Thymus (tissue), 11 donors: ENCODE data around the gene SEPTIN10. TPM values are rescaled to one million over a fixed set of nuclear protein-coding genes. Genes with fewer than 3 reads are reported as not detected.
"Not testable (repeated sequence)": the region's sequence is repeated elsewhere in the genome, so short reads cannot be mapped to it uniquely, and the experiment has no call there.

ENCODE experiments used
- DNase-seq, 9 donors: peaks; one replicate each; pipeline ENCODE4 v3.0.0-alpha.2; 2013; ENCODE audit warnings: low spot score in 9 of 9, low read depth in 6 of 9, missing footprints in 1 of 9
- H3K27ac ChIP-seq, 2 donors: one replicate each; pipeline ENCODE4 v1.5.1; 2013; ENCODE audit warnings: control low read depth in 1 of 2, low read depth in 1 of 2, low read length in 1 of 2, mild to moderate bottlenecking in 1 of 2, moderate library complexity in 1 of 2
- H3K27me3 ChIP-seq, 2 donors: one replicate each; pipeline ENCODE4 v1.5.1; 2013; ENCODE audit warnings: low read length in 1 of 2; ENCODE audit not compliant: control insufficient read depth in 2 of 2, insufficient read depth in 1 of 2
- H3K36me3 ChIP-seq, 2 donors: one replicate each; pipeline ENCODE4 v1.5.1; 2013; ENCODE audit warnings: low read length in 1 of 2, mild to moderate bottlenecking in 1 of 2, moderate library complexity in 1 of 2; ENCODE audit not compliant: control insufficient read depth in 2 of 2, insufficient read depth in 2 of 2
- H3K4me1 ChIP-seq, 2 donors: one replicate each; pipeline ENCODE4 v1.5.1; 2013; ENCODE audit warnings: low read length in 2 of 2; ENCODE audit not compliant: control insufficient read depth in 2 of 2, insufficient read depth in 2 of 2
- H3K4me3 ChIP-seq, 2 donors: one replicate each; pipeline ENCODE4 v1.5.1; 2013; ENCODE audit warnings: low read length in 2 of 2, control low read depth in 1 of 2, mild to moderate bottlenecking in 1 of 2
- H3K9me3 ChIP-seq, 2 donors: one replicate each; pipeline ENCODE4 v1.5.1; 2013; ENCODE audit warnings: low read length in 1 of 2, mild to moderate bottlenecking in 1 of 2; ENCODE audit not compliant: control insufficient read depth in 2 of 2, insufficient read depth in 1 of 2
- WGBS: extraction: QIAGEN DNeasy Blood & Tissue Kit; methylation state at CpG from one replicate; pipeline ENCODE4 v1.1.7; 2013; 5-methylcytosine and 5-hydroxymethylcytosine counted together
- polyA plus RNA-seq: library from polyadenylated mRNA; stranded (reverse); fragments of 200-250 nt; gene quantifications from one replicate; pipeline ENCODE4 v1.2.3, GENCODE V29; 2013
- total RNA-seq: library from RNA; stranded (reverse); fragments of 120-200 nt; gene quantifications from one replicate; pipeline ENCODE4 v1.2.4, GENCODE V29; 2013
- donor health status: healthy.

The SEPTIN10 gene
- total and polyA plus RNA-seq, 2 donors = 27.3 to 42.4 TPM

GRCh38 chr2:109542384-109542783, 71.4 kb downstream of the SEPTIN10 start:
- no peaks in the 10 kb centered on the region for H3K4me1 ChIP-seq
- H3K27me3 ChIP-seq = peaks cover 0 to 5% of the 10 kb centered on the region in 2 donors
- no peak overlapping the region for H3K27ac ChIP-seq
- DNase-seq = no peak
- WGBS = 93% methylated on average over 6 of the region's 6 CpGs
- H3K36me3 ChIP-seq = no peaks in the 10 kb centered on the region
- no peak overlapping the region for H3K4me3 ChIP-seq
- no peaks in the 10 kb centered on the region for H3K9me3 ChIP-seq

GRCh38 chr2:109538546-109538945, 75.2 kb downstream of the SEPTIN10 start:
- no peak overlapping the region for H3K4me3 ChIP-seq
- no peaks in the 10 kb centered on the region for H3K9me3 ChIP-seq
- no peak for DNase-seq
- no peaks in the 10 kb centered on the region for H3K4me1 ChIP-seq
- H3K36me3 ChIP-seq = no peaks in the 10 kb centered on the region
- WGBS = 93% methylated on average over 8 of the region's 8 CpGs
- peaks cover 0 to 2% of the 10 kb centered on the region in 2 donors for H3K27me3 ChIP-seq
- no peak overlapping the region for H3K27ac ChIP-seq

- Histone ChIP-seq H3K36me3 (no peaks in the 10 kb centered on the region), H3K27me3 (peaks cover 0 to 2% of the 10 kb centered on the region in 2 donors), H3K27ac (no peak overlapping the region), H3K9me3 (no peaks in the 10 kb centered on the region), H3K4me1 (no peaks in the 10 kb centered on the region), H3K4me3 (no peak overlapping the region)
- no peak for DNase-seq
- 95% methylated on average over 10 of the region's 10 CpGs for WGBS
Observed at GRCh38 chr2:109537565-109538222, 76.1 kb downstream of the SEPTIN10 start.

- H3K36me3 ChIP-seq, H3K9me3 ChIP-seq, H3K27me3 ChIP-seq, H3K4me3 ChIP-seq, H3K4me1 ChIP-seq, DNase-seq, H3K27ac ChIP-seq: not testable (repeated sequence)
- whole genome bisulfite sequencing = 93% methylated on average over 3 of the region's 3 CpGs
Observed at GRCh38 chr2:109536556-109536955, 77.2 kb downstream of the SEPTIN10 start.

- H3K27ac ChIP-seq = no peak overlapping the region
- no peaks in the 10 kb centered on the region for H3K9me3 ChIP-seq
- peaks cover 0 to 8% of the 10 kb centered on the region in 2 donors for H3K27me3 ChIP-seq
- no peaks in the 10 kb centered on the region for H3K4me1 ChIP-seq
- no peaks in the 10 kb centered on the region for H3K36me3 ChIP-seq
- no peak for DNase-seq
- H3K4me3 ChIP-seq = no peak overlapping the region
- WGBS = 94% methylated on average over 6 of the region's 6 CpGs
Observed at GRCh38 chr2:109535217-109535946, 78.4 kb downstream of the SEPTIN10 start.

GRCh38 chr2:109533823-109534222, 79.9 kb downstream of the SEPTIN10 start:
- Histone ChIP-seq H3K4me1 (no peaks in the 10 kb centered on the region), H3K27me3 (peaks cover 0 to 8% of the 10 kb centered on the region in 2 donors), H3K4me3 (no peak overlapping the region), H3K36me3 (no peaks in the 10 kb centered on the region), H3K9me3 (no peaks in the 10 kb centered on the region), H3K27ac (no peak overlapping the region)
- DNase-seq = no peak
- WGBS = 94% methylated on average over 7 of the region's 7 CpGs

- Histone ChIP-seq H3K27me3 (peaks cover 0 to 7% of the 10 kb centered on the region in 2 donors), H3K9me3 (no peaks in the 10 kb centered on the region), H3K27ac (no peak overlapping the region), H3K36me3 (no peaks in the 10 kb centered on the region), H3K4me3 (no peak overlapping the region), H3K4me1 (no peaks in the 10 kb centered on the region)
- no peak for DNase-seq
- WGBS = 94% methylated on average over 5 of the region's 5 CpGs
Observed at GRCh38 chr2:109532728-109533076, 81.1 kb downstream of the SEPTIN10 start.

- H3K27ac ChIP-seq = no peak overlapping the region
- no peaks in the 10 kb centered on the region for H3K36me3 ChIP-seq
- peaks cover 0 to 7% of the 10 kb centered on the region in 2 donors for H3K27me3 ChIP-seq
- no peak overlapping the region for H3K4me3 ChIP-seq
- DNase-seq = no peak
- WGBS = 91% methylated on average over 10 of the region's 10 CpGs
- H3K9me3 ChIP-seq = no peaks in the 10 kb centered on the region
- H3K4me1 ChIP-seq = no peaks in the 10 kb centered on the region
Observed at GRCh38 chr2:109531896-109532727, 81.7 kb downstream of the SEPTIN10 start.

GRCh38 chr2:109531221-109531620, 82.5 kb downstream of the SEPTIN10 start:
- Histone ChIP-seq H3K9me3 (no peaks in the 10 kb centered on the region), H3K36me3 (no peaks in the 10 kb centered on the region), H3K27ac (no peak overlapping the region), H3K4me1 (no peaks in the 10 kb centered on the region), H3K4me3 (no peak overlapping the region), H3K27me3 (peaks cover 0 to 7% of the 10 kb centered on the region in 2 donors)
- no peak for DNase-seq
- WGBS = 90% methylated on average over 5 of the region's 5 CpGs
